UCSD-AML1 (cell line): Measurements from ENCODE around the gene GMIP.
"Not testable (repeated sequence)": the region's sequence is repeated elsewhere in the genome, so short reads cannot be mapped to it uniquely, and the experiment has no call there.

Experiments used
- DNase-seq: peaks from one replicate; lab custom pipeline; 2025; ENCODE audit not compliant: unreplicated experiment; lab: John Stamatoyannopoulos, UW

The GMIP gene

DNA sequence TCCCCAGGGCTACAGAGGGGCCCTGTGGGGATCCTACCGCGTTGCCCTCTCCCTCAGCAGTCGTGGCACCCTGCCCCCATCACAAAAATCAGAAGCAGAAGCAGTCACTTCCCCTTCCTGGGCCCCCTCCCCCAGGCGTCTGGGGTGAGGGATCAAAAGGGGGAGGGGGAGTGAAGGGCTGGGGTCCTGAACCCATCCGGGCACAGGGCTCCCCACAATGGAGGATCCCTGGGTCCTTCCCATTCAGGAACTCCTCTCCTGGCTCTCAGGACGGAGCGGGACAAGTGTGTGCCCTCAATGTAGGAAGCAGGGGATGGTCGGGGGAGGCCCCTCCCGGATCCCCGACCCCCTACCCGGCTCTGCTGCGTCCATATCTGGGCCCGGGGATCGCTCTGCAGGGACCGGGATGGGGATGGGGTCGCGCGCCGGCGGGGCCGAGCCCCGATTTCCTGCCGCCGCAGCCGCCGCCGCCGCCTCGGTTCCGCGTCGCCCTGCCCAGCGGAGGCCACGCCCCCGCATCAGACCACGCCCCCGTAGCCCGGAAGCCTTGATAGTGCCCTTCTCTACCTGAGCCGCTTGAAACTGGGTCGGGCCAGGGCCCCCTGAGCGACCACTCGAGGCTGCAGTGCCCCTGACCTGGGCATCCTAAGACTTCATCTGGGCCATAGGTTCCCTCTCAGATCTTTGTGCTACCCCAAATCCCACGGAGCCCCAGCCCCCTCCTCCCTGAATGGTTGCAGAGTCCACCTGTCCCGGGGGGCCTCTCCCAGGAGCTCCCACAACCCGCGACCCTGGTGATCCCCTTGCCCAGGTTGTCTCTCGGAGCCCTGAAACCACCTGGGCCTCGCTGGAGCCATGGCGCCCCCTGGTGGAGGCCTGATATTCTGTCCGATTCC is at the start of gene GMIP:
Gene GMIP, minus strand, starts transcription at position 500 of the 896 bp plus-strand sequence. Its CDS starts 128 bp downstream, at position 372.
- peak; percentile 80 for DNase-seq

DNA sequence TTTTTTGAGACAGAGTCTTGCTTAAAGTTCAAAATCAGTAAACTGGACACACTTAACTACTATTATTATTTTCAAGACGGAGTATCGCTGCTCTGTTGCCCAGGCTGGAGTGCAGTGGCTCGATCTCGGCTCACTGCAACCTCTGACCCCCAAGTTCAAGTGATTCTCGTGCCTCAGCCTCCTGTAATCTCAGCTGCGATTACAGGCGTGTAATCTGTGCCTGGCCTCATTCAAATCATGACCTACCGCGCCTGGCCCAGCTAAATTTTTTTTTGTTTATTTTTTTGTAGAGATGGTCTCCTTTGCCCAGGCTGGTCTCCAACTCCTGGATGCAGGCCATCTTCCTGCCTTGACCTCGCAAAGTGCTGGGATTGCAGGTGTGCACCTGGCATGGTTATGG is 48.2 kb upstream of the GMIP start:
- no peak for DNase-seq

- not testable (repeated sequence) for DNase-seq
Observed at GRCh38 chr19:19689023-19689422, 45.6 kb upstream of the GMIP start.

DNA sequence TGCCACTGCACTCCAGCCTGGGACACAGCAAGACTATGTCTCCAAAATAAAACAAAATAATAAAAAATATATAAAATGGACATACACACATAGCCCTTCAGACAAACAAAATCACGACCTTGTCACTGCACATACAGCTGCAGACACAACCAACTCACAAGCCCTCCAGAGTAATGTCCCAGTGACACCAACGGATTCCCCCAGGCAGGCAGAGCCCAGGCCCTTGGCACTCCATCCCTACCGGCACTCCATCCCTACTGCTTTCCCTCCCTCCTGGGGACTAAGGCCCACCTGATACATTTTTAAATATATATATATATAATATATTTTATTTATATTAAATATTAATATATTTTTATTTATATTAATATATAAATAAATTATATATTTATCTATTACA is 43.6 kb upstream of the GMIP start:
- no peak for DNase-seq

DNA sequence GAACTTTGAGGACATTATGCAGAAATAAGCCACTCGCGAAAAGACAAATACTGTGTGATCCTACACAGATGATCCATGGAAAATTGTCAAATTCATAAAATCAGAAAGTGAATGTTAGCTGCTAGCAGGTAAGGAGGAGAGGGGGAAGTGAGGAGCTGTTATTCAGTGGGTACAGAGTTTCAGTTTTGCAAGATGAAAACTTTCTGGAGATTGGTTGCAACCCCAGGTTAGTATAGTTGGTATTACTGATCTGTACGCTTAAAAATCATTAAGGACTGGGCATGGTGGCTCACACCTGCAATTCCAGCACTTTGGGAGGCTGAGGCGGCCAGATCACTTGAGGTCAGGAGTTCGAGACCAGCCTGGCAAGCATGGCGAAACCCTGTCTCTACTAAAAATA is 43.1 kb upstream of the GMIP start:
- no peak for DNase-seq

DNA sequence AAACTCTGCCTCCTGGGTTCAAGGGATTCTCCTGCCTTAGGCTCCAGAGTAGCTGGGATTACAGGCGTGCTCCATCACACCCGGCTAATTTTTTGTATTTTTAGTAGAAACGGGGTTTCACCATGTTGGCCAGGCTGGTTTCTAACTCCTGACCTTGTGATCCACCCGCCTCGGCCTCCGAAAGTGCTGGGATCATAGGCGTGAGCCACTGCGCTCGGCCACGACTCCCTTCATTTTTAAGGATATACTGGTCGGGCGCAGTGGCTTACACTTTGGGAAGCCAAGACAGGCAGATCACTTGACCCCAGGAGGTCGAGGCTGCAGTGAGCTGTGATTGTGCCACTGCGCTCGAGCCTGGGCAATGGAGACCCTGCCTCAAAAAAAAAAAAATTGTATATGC is 42.7 kb upstream of the GMIP start:
- not testable (repeated sequence) for DNase-seq

DNA sequence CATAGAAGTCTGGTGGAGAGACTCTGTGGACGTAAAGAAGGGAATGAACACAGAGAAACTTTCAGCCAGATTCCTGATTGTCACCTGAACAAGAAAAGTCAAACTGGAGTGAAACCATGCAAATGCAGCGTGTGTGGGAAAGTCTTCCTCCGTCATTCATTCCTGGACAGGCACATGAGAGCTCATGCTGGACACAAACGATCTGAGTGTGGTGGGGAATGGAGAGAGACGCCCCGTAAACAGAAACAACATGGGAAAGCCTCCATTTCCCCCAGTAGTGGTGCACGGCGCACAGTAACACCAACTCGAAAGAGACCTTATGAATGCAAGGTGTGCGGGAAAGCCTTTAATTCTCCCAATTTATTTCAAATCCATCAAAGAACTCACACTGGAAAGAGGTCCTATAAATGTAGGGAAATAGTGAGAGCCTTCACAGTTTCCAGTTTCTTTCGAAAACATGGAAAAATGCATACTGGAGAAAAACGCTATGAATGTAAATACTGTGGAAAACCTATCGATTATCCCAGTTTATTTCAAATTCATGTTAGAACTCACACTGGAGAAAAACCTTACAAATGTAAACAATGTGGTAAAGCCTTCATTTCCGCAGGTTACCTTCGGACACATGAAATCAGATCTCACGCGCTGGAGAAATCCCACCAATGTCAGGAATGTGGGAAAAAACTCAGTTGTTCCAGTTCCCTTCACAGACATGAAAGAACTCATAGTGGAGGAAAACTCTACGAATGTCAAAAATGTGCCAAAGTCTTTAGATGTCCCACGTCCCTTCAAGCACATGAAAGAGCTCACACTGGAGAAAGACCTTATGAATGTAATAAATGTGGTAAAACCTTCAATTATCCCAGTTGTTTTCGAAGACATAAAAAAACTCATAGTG is 36.0 kb upstream of the GMIP start:
- DNase-seq: no peak

DNA sequence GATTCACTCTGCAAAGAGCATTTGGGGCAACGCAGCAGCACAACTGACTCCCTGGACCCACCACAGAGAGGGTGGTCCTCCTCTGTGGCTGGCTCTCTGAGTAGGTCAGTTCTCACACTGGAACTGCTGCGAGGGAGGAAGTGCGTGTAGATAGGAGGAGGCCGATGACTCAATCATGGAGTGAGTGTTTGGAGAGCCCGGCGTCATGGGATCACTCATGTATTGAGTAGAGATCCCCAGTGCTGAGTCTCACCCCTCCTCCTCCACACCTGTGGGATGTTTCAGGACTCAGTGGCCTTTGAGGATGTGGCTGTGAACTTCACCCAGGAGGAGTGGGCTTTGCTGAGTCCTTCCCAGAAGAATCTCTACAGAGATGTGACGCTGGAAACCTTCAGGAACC is 34.1 kb upstream of the GMIP start:
- DNase-seq: no peak

DNA sequence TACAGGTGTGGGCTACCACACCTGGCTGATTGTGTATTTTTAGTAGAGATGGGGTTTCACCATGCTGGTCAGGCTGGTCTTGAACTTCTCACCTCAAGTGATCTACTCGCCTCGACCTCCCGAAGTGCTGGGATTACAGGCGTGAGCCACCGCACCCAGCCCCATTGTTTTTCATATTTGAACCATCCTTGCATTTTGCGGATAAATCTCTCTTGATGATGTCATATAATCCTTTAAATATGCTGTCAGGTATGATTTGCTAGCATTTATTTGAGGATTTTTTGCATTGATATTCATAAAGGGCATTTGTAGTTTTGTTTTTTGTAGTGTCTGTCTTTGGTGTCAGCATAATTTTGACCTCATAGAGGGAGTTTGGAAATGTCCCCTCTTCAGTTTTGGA is 30.9 kb upstream of the GMIP start:
- DNase-seq: no peak

GRCh38 chr19:19672816-19673215 is 29.4 kb upstream of the GMIP start:
- no peak for DNase-seq

GRCh38 chr19:19670070-19670551 is 26.7 kb upstream of the GMIP start:
- no peak for DNase-seq

GRCh38 chr19:19668230-19669012 is 25.0 kb upstream of the GMIP start, which contains the start of gene ZNF101:
ZNF101 (plus strand) TSS chr19:19668839; CDS start chr19:19668964, 125 bp downstream.
- peak; percentile 92 for DNase-seq

DNA sequence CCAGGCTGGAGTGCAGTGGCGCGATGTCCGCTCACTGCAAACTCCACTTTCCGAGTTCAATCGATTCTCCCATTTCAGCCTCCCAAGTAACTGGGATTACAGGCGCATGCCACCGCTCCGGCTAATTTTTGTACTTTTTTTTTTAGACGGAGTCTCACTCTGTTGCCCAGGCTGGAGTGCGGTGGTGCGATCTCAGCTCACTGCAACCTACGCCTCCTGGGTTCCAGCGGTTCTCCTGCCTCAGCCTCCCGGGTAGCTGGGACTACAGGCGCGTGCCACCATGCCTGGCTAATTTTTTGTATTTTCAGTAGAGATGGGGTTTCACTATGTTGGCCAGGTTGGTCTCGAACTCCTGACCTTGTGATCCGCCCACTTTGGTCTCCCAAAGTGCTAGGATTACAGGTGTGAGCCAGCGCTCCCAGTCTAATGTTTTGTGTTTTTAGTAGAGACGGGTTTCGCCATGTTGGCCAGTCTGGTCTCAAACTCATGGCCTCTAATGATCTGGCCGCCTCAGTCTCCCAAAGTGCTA is 22.0 kb upstream of the GMIP start:
- DNase-seq: not testable (repeated sequence)

- peak; percentile 98 for DNase-seq
Observed at GRCh38 chr19:19663256-19664120, 20.0 kb upstream of the GMIP start, which contains the start of gene ATP13A1. ATP13A1 (minus strand) TSS chr19:19663676; CDS start chr19:19663666, 10 bp downstream.

DNA sequence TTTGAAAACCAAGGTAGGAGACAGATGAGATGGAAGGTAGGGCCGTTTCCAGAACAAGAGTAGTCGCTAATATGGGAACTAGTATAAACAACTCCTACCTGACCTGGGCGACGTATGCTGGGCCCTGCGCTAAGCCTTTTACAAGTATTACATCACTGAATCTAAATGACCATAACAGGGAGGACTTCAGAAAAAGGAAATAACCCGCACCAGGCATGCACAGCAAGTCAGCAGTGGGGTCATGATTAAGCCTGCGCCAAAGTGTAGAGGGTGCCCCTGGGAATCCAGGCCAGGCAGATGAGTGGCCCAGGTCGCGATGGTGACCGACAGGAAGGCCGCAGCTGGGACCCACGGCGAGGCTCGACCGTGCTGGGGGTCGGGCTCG is 19.4 kb upstream of the GMIP start:
- DNase-seq: no peak

DNA sequence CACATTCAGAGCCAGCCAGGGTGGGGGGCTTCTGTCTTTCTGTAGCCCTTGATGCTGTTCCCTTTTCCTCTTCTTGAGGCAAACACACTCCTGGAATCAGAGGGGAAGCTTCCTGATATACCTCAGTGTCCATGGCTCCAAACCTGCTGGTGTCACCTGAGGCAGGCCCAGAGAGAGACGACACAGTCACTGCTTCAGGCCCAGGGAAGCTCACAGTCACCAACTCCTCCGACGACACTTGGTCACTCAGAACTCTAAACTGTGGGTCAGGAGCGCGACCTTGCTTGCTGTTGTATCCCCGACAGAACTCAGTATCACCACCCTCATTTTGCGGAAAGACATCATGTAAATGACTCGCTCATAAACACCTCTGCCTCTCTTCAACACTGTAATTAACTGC is 18.9 kb upstream of the GMIP start:
- no peak for DNase-seq

DNA sequence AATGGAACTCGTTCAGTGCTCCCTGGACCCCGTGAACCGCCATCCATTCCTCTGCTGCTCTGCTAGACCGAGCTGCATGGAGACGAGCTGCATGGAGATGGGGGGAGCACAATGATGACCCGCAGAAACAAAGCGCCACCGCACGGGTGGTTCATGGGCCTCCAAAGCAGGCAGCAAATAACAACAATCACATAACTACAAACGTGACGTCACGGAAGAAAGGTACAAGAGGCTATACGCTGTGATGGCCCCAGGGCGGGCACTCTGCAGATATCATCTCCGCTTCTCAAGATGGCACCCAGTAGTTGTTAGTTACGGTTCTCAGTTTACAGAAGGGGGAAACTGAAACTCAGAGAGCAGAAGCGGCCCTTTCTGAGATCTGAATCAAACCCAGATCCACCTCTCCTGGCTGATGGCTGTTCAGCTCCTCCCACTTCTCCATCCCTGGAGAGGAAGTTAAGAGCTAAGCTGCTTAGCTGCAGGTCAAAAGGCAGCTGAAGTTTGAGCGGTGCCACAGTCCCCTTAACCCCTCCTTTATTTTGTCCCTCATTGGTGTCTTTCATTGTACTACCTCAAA is 18.3 kb upstream of the GMIP start:
- peak; percentile 13 for DNase-seq

GRCh38 chr19:19661141-19661674 is 17.8 kb upstream of the GMIP start:
- DNase-seq: no peak
